Osteoblast (primary cell): ENCODE measurements around the gene MAOA. TPM values are rescaled to one million over a fixed set of nuclear protein-coding genes. Genes with fewer than 3 reads are reported as not detected.

ENCODE experiments used
- DNase-seq: peaks from one replicate; pipeline ENCODE4 v3.0.0; 2011; ENCODE audit warnings: low spot score, mixed read lengths; ENCODE audit not compliant: insufficient read length; ENCODE audit errors: missing footprints
- H2AFZ ChIP-seq: 2 replicates; pipeline ENCODE4 v1.6.0; 2011; ENCODE audit warnings: mild to moderate bottlenecking, low read length
- H3K27ac ChIP-seq: 2 replicates; pipeline ENCODE4 v1.5.1; 2011; ENCODE audit warnings: mild to moderate bottlenecking, low read depth, low read length, moderate library complexity
- H3K27me3 ChIP-seq: 2 replicates; pipeline ENCODE4 v1.6.0; 2012; ENCODE audit warnings: mild to moderate bottlenecking, control low read depth, inconsistent platforms, low read length, moderate library complexity; ENCODE audit not compliant: insufficient read depth
- H3K36me3 ChIP-seq: 2 replicates; pipeline ENCODE4 v1.5.1; 2011; ENCODE audit warnings: mild to moderate bottlenecking, low read length, control low read depth, moderate library complexity; ENCODE audit not compliant: insufficient read depth
- H3K4me1 ChIP-seq: 2 replicates; pipeline ENCODE4 v1.5.1; 2011; ENCODE audit warnings: mild to moderate bottlenecking, low read length, control low read depth, moderate library complexity; ENCODE audit not compliant: insufficient read depth
- H3K4me2 ChIP-seq: 2 replicates; pipeline ENCODE4 v1.6.0; 2011; ENCODE audit warnings: mild to moderate bottlenecking, low read length; ENCODE audit not compliant: insufficient read depth
- H3K4me3 ChIP-seq: fragments of 200-600 bp; sonication (generic); 3 replicates; pipeline ENCODE4 v1.5.1; 2012; ENCODE audit warnings: mild to moderate bottlenecking, low read length, inconsistent platforms; ENCODE audit not compliant: insufficient read depth
- H3K79me2 ChIP-seq: 2 replicates; pipeline ENCODE4 v1.6.0; 2012; ENCODE audit warnings: mild to moderate bottlenecking, low read length, control low read depth, inconsistent platforms; ENCODE audit not compliant: insufficient read depth
- H3K9me3 ChIP-seq: 2 replicates; pipeline ENCODE4 v1.5.1; 2011; ENCODE audit warnings: low read depth, low read length, control low read depth
- H4K20me1 ChIP-seq: 2 replicates; pipeline ENCODE4 v1.6.0; 2012; ENCODE audit warnings: mild to moderate bottlenecking, low read length, control low read depth; ENCODE audit not compliant: insufficient read depth
- total RNA-seq: library from RNA; depleted of rRNA; stranded (reverse); fragments of >200 nt; gene quantifications from 2 replicates; pipeline ENCODE4 v1.2.3, GENCODE V29; 2012
- TF ChIP-seq, protein P1 (sequence below): IDR thresholded peaks from 2 replicates; pipeline ENCODE4 v1.5.1; 2011; ENCODE audit warnings: mild to moderate bottlenecking, low read depth, low read length, moderate library complexity; ENCODE audit errors: extremely low read depth

The MAOA gene
- total RNA-seq, 1 donor, result 5.8 TPM

GRCh38 chrX:43643201-43643600, 12.9 kb upstream of the MAOA start:
- H3K9me3 ChIP-seq, result no peaks in the 10 kb centered on the region
- H3K27me3 ChIP-seq, result peaks cover 3% of the 10 kb centered on the region
- H3K36me3 ChIP-seq, result no peaks in the 10 kb centered on the region
- H3K27ac ChIP-seq, result no peak overlapping the region
- no peak overlapping the region for H2AFZ ChIP-seq
- no peaks in the 10 kb centered on the region for H3K79me2 ChIP-seq
- H3K4me2 ChIP-seq, result no peak overlapping the region
- no peak for DNase-seq
- no peaks in the 10 kb centered on the region for H4K20me1 ChIP-seq
- TF ChIP-seq, protein P1, sequence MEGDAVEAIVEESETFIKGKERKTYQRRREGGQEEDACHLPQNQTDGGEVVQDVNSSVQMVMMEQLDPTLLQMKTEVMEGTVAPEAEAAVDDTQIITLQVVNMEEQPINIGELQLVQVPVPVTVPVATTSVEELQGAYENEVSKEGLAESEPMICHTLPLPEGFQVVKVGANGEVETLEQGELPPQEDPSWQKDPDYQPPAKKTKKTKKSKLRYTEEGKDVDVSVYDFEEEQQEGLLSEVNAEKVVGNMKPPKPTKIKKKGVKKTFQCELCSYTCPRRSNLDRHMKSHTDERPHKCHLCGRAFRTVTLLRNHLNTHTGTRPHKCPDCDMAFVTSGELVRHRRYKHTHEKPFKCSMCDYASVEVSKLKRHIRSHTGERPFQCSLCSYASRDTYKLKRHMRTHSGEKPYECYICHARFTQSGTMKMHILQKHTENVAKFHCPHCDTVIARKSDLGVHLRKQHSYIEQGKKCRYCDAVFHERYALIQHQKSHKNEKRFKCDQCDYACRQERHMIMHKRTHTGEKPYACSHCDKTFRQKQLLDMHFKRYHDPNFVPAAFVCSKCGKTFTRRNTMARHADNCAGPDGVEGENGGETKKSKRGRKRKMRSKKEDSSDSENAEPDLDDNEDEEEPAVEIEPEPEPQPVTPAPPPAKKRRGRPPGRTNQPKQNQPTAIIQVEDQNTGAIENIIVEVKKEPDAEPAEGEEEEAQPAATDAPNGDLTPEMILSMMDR, result no peak
- no peak overlapping the region for H3K4me3 ChIP-seq
- peaks cover 9% of the 10 kb centered on the region for H3K4me1 ChIP-seq

DNA sequence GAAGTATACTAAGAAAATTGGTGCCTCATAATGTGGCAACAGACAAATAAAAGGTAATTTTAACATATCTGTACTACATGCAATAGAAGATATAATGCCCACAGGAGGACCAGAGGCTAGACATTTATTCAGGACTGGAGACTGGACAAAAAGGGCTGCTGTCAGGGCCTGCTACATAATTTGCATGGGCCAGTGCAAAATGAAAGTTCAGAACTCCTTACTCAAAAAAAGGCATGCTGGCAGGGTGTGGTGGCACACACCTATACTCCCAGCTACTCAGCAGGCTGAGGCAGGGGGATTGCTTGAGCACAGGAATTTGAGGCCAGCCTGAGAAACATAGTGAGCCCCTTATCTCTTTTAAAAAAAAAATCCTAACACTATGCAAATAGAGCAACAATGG, 12.4 kb upstream of the MAOA start:
- no peak overlapping the region for H3K4me3 ChIP-seq
- TF ChIP-seq, protein P1, result no peak
- no peak for DNase-seq
- H3K4me2 ChIP-seq, result no peak overlapping the region
- peaks cover 9% of the 10 kb centered on the region for H3K4me1 ChIP-seq
- no peak overlapping the region for H3K27ac ChIP-seq
- peaks cover under 1% of the 10 kb centered on the region for H3K27me3 ChIP-seq
- H3K36me3 ChIP-seq, result no peaks in the 10 kb centered on the region
- no peaks in the 10 kb centered on the region for H3K79me2 ChIP-seq
- H3K9me3 ChIP-seq, result no peaks in the 10 kb centered on the region
- H2AFZ ChIP-seq, result no peak overlapping the region
- no peaks in the 10 kb centered on the region for H4K20me1 ChIP-seq

DNA sequence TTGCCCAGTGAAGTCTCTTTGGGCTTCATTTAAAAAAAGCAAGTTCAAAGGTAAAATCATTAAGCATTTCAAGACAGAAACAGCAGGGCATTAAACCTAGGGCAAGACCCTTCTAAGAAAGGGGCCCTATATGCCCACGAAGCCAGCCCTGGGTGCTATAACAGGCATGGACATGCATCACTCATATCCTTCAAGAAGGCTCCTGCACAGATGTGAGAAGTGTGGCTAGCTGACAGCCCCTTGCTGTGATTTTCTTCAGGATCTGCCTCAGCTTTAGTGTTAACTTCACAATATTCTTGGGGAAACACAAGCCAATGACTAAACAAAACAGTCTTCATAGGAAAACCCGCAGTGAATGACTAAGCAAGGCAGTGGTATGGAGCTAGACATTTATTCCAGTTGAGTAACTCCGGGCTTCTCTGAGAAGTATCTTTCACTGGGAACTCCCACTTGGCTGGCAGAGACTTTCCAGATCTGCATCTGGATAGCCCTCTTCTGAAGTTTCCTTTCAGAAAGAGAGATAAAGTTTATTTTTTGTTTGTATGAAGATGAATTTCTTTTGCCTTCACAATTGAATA, 11.9 kb upstream of the MAOA start:
- Histone ChIP-seq H3K4me3 (no peak overlapping the region), H3K27ac (peak overlapping the region; percentile 56), H3K9me3 (no peaks in the 10 kb centered on the region), H3K36me3 (no peaks in the 10 kb centered on the region), H2AFZ (no peak overlapping the region), H3K4me2 (peak overlapping the region; percentile 43), H3K4me1 (peaks cover 9% of the 10 kb centered on the region), H3K27me3 (no peaks in the 10 kb centered on the region), H4K20me1 (no peaks in the 10 kb centered on the region), H3K79me2 (no peaks in the 10 kb centered on the region)
- TF ChIP-seq, protein P1, result no peak
- DNase-seq, result peak; percentile 78

DNA sequence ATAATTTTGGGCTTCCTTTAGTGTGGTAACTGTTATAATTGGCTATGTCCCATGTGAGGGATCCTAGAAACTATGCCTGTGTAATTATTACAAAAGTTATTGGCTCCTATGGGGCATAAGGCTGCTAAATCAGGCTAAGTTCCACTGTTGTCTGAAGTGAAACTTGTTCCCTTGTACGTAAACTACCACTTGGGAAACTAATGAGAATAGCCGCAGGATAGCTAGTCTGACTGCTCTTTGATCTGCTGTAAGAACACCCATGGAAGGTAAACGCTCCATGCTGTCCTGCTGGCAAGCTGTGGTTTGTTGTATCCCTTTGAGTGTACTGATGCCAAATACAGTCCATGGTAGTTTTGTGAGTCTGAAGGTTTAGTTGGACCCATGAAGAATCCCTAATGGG, 9.3 kb upstream of the MAOA start:
- Histone ChIP-seq H3K27ac (no peak overlapping the region), H3K4me2 (no peak overlapping the region), H2AFZ (no peak overlapping the region), H3K79me2 (no peaks in the 10 kb centered on the region), H3K36me3 (no peaks in the 10 kb centered on the region), H3K4me1 (peaks cover 9% of the 10 kb centered on the region), H3K27me3 (no peaks in the 10 kb centered on the region), H3K9me3 (no peaks in the 10 kb centered on the region), H4K20me1 (no peaks in the 10 kb centered on the region), H3K4me3 (no peak overlapping the region)
- TF ChIP-seq, protein P1, result no peak
- DNase-seq, result no peak
